Dermis microvascular lymphatic vessel endothelial cell (primary cell): ENCODE data around the gene CRLF2. TPM values are rescaled to one million over a fixed set of nuclear protein-coding genes. Genes with fewer than 3 reads are reported as not detected.

ENCODE experiments used
- total RNA-seq: library from RNA; depleted of rRNA; stranded (reverse); fragments of >200 nt; gene quantifications from 2 replicates; pipeline ENCODE4 v1.2.1, GENCODE V29; 2014

CRLF2 gene
- total RNA-seq, 1 donor from 2014 or later, result under 0.01 TPM

Other genes with a start within 250 kb of the CRLF2 start
- not detected in 2 replicates for gene CSF2RA, start 56.2 kb upstream of the CRLF2 start, total RNA-seq
- 15.9 and 20.4 TPM in 2 replicates for gene IL3RA, start 124.1 kb upstream of the CRLF2 start, total RNA-seq
- 155 and 321 TPM in 2 replicates for gene SLC25A6, start 179.5 kb upstream of the CRLF2 start, total RNA-seq
- 9.4 and 15.8 TPM in 2 replicates for gene ASMTL, start 240.3 kb upstream of the CRLF2 start, total RNA-seq